WTC11 (cell line): ENCODE measurements around the gene PRKAG2. TPM values are rescaled to one million over a fixed set of nuclear protein-coding genes. Genes with fewer than 3 reads are reported as not detected.

Experiments used
- ATAC-seq: fragments of 200-7000 bp; cut with Tn5 transposase; 2 replicates; pipeline ENCODE4 v1.10.0; 2021; ENCODE audit warnings: mild to moderate bottlenecking, moderate library complexity
- CTCF ChIA-PET: fragments of 300-600 bp; sonication (Branson Sonifier 250); formaldehyde crosslinking; loops from one replicate; lab custom pipeline; 2021; ENCODE audit warnings: antibody characterized with exemption; lab: Charles Lee
- POLR2A ChIA-PET: fragments of 350-600 bp; sonication (Branson Sonifier 250); formaldehyde crosslinking; loops from one replicate; lab custom pipeline; 2021; ENCODE audit warnings: antibody characterized with exemption; lab: Charles Lee
- DNase-seq: peaks from one replicate; pipeline ENCODE4 v3.0.0; 2021; ENCODE audit warnings: low spot score
- H3K27ac Mint-ChIP-seq: 2 replicates; pipeline ENCODE4 v1.8.0; 2021; ENCODE audit warnings: mixed read lengths
- H3K27me3 Mint-ChIP-seq: 2 replicates; pipeline ENCODE4 v1.8.0; 2021; ENCODE audit warnings: low read depth, mild to moderate bottlenecking, moderate library complexity, mixed read lengths
- H3K36me3 Mint-ChIP-seq: 2 replicates; pipeline ENCODE4 v1.8.0; 2021; ENCODE audit warnings: mixed read lengths
- H3K4me1 Mint-ChIP-seq: 2 replicates; pipeline ENCODE4 v1.8.0; 2022; ENCODE audit warnings: mixed read lengths
- H3K4me3 Mint-ChIP-seq: 2 replicates; pipeline ENCODE4 v1.8.0; 2021; ENCODE audit warnings: mild to moderate bottlenecking, moderate library complexity, mixed read lengths
- H3K9me3 Mint-ChIP-seq: 2 replicates; pipeline ENCODE4 v1.8.0; 2021; ENCODE audit warnings: mixed read lengths
- CREB1 ChIP-seq: sonication (generic); formaldehyde crosslinking; IDR thresholded peaks from 2 replicates; pipeline ENCODE4 v1.8.0; 2023; ENCODE audit warnings: mild to moderate bottlenecking, missing genetic modification reagents
- ERG ChIP-seq: fragments of 250-450 bp; sonication (Bioruptor Pico); IDR thresholded peaks from 2 replicates; pipeline ENCODE4 v1.8.0; 2021; ENCODE audit warnings: mild to moderate bottlenecking
- GTF2I ChIP-seq: fragments of 250-450 bp; sonication (Bioruptor Pico); conservative IDR thresholded peaks from 2 replicates; pipeline ENCODE4 v1.4.0; 2021; ENCODE audit warnings: mild to moderate bottlenecking
- JAZF1 ChIP-seq: fragments of 250-450 bp; sonication (Bioruptor Pico); IDR thresholded peaks from 2 replicates; pipeline ENCODE4 v1.9.0; 2021; ENCODE audit warnings: moderate library complexity, mild to moderate bottlenecking, inconsistent platforms
- KAT7 ChIP-seq: sonication (generic); formaldehyde crosslinking; IDR thresholded peaks from 2 replicates; pipeline ENCODE4 v1.8.1; 2023; ENCODE audit warnings: missing genetic modification reagents, mild to moderate bottlenecking, borderline replicate concordance
- MXD4 ChIP-seq: fragments of 250-450 bp; sonication (Bioruptor Pico); IDR thresholded peaks from 2 replicates; pipeline ENCODE4 v1.8.0; 2021; ENCODE audit warnings: mild to moderate bottlenecking, moderate library complexity, borderline replicate concordance
- NFE2L1 ChIP-seq: sonication (generic); formaldehyde crosslinking; IDR thresholded peaks from 2 replicates; pipeline ENCODE4 v1.8.1; 2023; ENCODE audit warnings: missing genetic modification reagents
- NR1H2 ChIP-seq: sonication (generic); formaldehyde crosslinking; IDR thresholded peaks from 2 replicates; pipeline ENCODE4 v1.9.0; 2021; ENCODE audit warnings: mild to moderate bottlenecking, moderate library complexity, missing genetic modification reagents
- NR2C2 ChIP-seq: sonication (generic); formaldehyde crosslinking; IDR thresholded peaks from 2 replicates; pipeline ENCODE4 v1.8.0; 2022; ENCODE audit warnings: mild to moderate bottlenecking, missing genetic modification reagents
- PRDM15 ChIP-seq: sonication (generic); formaldehyde crosslinking; IDR thresholded peaks from 2 replicates; pipeline ENCODE4 v1.8.0; 2022; ENCODE audit warnings: missing genetic modification reagents
- RORB ChIP-seq: fragments of 250-450 bp; sonication (Bioruptor Pico); IDR thresholded peaks from 2 replicates; pipeline ENCODE4 v1.9.0; 2021; ENCODE audit warnings: mild to moderate bottlenecking
- TCF7 ChIP-seq: sonication (generic); formaldehyde crosslinking; IDR thresholded peaks from 2 replicates; pipeline ENCODE4 v1.8.0; 2022; ENCODE audit warnings: mild to moderate bottlenecking, low read depth, missing genetic modification reagents, moderate library complexity
- ZNF219 ChIP-seq: sonication (generic); formaldehyde crosslinking; IDR thresholded peaks from 2 replicates; pipeline ENCODE4 v1.8.0; 2023; ENCODE audit warnings: missing genetic modification reagents, mild to moderate bottlenecking, borderline replicate concordance
- total RNA-seq: library from RNA; stranded (reverse); gene quantifications from 3 replicates; pipeline ENCODE4 v1.2.3, GENCODE V29; 2021
- TF ChIP-seq, protein P1 (sequence below): sonication (generic); formaldehyde crosslinking; IDR thresholded peaks from 2 replicates; pipeline ENCODE4 v1.8.1; 2023; ENCODE audit warnings: mild to moderate bottlenecking, missing genetic modification reagents, moderate library complexity
- TF ChIP-seq, protein P2 (sequence below): sonication (generic); formaldehyde crosslinking; IDR thresholded peaks from 2 replicates; pipeline ENCODE4 v1.8.1; 2023; ENCODE audit warnings: mild to moderate bottlenecking, moderate library complexity, missing genetic modification reagents
- TF ChIP-seq, protein P3 (sequence below): sonication (generic); formaldehyde crosslinking; IDR thresholded peaks from 2 replicates; pipeline ENCODE4 v1.8.1; 2022; ENCODE audit warnings: mild to moderate bottlenecking, moderate library complexity, missing genetic modification reagents
- TF ChIP-seq, protein P4 (sequence below): sonication (generic); formaldehyde crosslinking; IDR thresholded peaks from 2 replicates; pipeline ENCODE4 v1.8.0; 2022; ENCODE audit warnings: mild to moderate bottlenecking, missing genetic modification reagents
- TF ChIP-seq, protein P5 (sequence below): sonication (generic); formaldehyde crosslinking; IDR thresholded peaks from 2 replicates; pipeline ENCODE4 v1.8.0; 2022; ENCODE audit warnings: mild to moderate bottlenecking, missing genetic modification reagents

PRKAG2 gene
- total RNA-seq, 1 experiment from 2014 or later = 20.3 TPM

DNA sequence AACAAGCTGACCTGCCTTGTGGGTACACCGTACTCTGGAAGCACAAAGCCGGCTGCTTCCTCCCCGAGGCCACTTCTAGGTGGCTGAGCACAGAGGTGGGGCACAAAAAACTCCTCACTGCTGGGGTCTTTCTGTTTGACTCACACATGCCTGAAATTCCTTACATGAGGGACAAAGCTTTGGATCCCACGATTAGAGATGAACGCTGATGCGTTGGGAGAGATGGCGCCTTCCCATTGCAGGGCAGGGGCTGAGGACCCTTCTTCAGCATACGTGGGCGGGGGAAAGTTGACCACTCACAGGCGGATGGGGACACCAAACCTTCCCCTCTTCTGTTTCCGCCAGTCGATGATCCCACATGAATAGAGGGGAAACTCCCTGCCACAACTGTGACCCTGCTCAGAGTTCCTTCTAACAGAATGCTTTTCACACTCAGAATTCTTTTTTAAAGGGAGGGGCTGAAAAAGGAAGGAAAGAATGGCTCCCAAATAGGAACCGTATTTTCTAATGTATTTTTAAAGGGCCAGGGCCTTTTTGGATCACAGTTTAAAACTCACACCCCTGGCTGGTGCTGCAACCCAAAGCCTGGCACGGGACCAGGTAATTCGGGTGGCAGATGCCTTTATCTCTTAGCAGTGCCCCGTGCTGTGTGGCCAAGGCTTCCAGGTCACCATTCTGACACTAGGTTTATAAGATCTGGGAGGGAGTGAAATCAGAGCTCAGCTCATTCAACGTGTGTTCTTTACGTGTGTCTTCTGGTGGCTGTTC lies 134.0 kb downstream of the PRKAG2 start:
- ChIA-PET POLR2A (no interaction called here), CTCF (interaction anchor here (1.0 to 1.3 kb wide), 3 partner anchors 11 to 110 kb away, joined by 3 to 8 read pairs (median 4); no protein-coding TSS in a partner anchor)
- H3K9me3 Mint-ChIP-seq = peaks cover 16% of the 10 kb centered on the region
- H3K4me3 Mint-ChIP-seq = no peak overlapping the region
- DNase-seq (no peak), ATAC-seq (peak; percentile 50)
- no peak for TF ChIP-seq NR1H2
- peaks cover 15% of the 10 kb centered on the region for H3K36me3 Mint-ChIP-seq
- H3K27me3 Mint-ChIP-seq = no peaks in the 10 kb centered on the region; the same call in 1 of the 2 replicates
- peaks cover 15% of the 10 kb centered on the region for H3K4me1 Mint-ChIP-seq
- H3K27ac Mint-ChIP-seq = no peak overlapping the region

DNA sequence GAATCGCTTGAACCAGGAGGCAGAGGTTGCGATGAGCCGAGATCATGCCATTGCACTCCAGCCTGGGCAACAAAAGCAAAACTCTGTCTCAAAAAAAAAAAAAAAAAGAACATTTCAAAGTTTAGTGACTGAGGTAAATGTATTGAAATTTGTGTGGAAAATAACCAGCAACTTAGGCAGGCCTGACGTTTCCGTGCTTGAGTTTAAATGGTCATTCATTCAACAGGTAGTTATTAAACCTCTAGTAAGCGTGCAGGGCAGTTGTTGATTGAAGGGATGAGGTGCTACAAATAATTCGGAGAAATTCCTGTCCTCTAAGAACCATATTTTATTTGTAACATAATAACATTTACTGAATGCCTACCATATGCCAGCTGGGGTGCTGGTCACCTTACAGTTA lies 135.3 kb downstream of the PRKAG2 start:
- Mint-ChIP-seq H3K9me3 (peaks cover 16% of the 10 kb centered on the region), H3K27me3 (no peaks in the 10 kb centered on the region; the same call in 1 of the 2 replicates), H3K4me3 (no peak overlapping the region), H3K4me1 (peaks cover 14% of the 10 kb centered on the region), H3K36me3 (peaks cover 15% of the 10 kb centered on the region), H3K27ac (no peak overlapping the region)
- TF ChIP-seq NR1H2 (no peak), PRDM15 (CRISPR knock-in tag) (no peak), NR2C2 (CRISPR knock-in tag) (no peak), KAT7 (CRISPR knock-in tag) (no peak), CREB1 (CRISPR knock-in tag) (no peak), GTF2I (CRISPR knock-in tag) (no peak), ERG (CRISPR knock-in tag) (no peak), RORB (CRISPR knock-in tag) (no peak), MXD4 (no peak), NFE2L1 (CRISPR knock-in tag) (no peak), TCF7 (CRISPR knock-in tag) (no peak), JAZF1 (no peak), ZNF219 (CRISPR knock-in tag) (no peak)
- TF ChIP-seq, protein P1, sequence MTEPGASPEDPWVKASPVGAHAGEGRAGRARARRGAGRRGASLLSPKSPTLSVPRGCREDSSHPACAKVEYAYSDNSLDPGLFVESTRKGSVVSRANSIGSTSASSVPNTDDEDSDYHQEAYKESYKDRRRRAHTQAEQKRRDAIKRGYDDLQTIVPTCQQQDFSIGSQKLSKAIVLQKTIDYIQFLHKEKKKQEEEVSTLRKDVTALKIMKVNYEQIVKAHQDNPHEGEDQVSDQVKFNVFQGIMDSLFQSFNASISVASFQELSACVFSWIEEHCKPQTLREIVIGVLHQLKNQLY (CRISPR knock-in tag) = no peak
- TF ChIP-seq, protein P2, sequence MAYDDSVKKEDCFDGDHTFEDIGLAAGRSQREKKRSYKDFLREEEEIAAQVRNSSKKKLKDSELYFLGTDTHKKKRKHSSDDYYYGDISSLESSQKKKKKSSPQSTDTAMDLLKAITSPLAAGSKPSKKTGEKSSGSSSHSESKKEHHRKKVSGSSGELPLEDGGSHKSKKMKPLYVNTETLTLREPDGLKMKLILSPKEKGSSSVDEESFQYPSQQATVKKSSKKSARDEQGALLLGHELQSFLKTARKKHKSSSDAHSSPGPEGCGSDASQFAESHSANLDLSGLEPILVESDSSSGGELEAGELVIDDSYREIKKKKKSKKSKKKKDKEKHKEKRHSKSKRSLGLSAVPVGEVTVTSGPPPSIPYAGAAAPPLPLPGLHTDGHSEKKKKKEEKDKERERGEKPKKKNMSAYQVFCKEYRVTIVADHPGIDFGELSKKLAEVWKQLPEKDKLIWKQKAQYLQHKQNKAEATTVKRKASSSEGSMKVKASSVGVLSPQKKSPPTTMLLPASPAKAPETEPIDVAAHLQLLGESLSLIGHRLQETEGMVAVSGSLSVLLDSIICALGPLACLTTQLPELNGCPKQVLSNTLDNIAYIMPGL (CRISPR knock-in tag) = no peak
- TF ChIP-seq, protein P3, sequence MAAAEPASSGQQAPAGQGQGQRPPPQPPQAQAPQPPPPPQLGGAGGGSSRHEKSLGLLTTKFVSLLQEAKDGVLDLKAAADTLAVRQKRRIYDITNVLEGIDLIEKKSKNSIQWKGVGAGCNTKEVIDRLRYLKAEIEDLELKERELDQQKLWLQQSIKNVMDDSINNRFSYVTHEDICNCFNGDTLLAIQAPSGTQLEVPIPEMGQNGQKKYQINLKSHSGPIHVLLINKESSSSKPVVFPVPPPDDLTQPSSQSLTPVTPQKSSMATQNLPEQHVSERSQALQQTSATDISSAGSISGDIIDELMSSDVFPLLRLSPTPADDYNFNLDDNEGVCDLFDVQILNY (CRISPR knock-in tag) = no peak
- TF ChIP-seq, protein P4, sequence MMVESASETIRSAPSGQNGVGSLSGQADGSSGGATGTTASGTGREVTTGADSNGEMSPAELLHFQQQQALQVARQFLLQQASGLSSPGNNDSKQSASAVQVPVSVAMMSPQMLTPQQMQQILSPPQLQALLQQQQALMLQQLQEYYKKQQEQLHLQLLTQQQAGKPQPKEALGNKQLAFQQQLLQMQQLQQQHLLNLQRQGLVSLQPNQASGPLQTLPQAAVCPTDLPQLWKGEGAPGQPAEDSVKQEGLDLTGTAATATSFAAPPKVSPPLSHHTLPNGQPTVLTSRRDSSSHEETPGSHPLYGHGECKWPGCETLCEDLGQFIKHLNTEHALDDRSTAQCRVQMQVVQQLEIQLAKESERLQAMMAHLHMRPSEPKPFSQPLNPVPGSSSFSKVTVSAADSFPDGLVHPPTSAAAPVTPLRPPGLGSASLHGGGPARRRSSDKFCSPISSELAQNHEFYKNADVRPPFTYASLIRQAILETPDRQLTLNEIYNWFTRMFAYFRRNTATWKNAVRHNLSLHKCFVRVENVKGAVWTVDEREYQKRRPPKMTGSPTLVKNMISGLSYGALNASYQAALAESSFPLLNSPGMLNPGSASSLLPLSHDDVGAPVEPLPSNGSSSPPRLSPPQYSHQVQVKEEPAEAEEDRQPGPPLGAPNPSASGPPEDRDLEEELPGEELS (CRISPR knock-in tag) = no peak
- TF ChIP-seq, protein P5, sequence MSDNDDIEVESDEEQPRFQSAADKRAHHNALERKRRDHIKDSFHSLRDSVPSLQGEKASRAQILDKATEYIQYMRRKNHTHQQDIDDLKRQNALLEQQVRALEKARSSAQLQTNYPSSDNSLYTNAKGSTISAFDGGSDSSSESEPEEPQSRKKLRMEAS (CRISPR knock-in tag) = no peak
- DNase-seq (no peak), ATAC-seq (no peak)
- CTCF ChIA-PET = no interaction called here
- POLR2A ChIA-PET = no interaction called here
